OCI-LY1 (cell line): Measurements from ENCODE around the gene MYO18A.

ENCODE experiments used
- EZH2 ChIP-seq: fragments of 200-600 bp; sonication (generic), shearing (Covaris generic); IDR thresholded peaks from 2 replicates; pipeline ENCODE4 v1.8.0; 2017; ENCODE audit warnings: borderline replicate concordance, mixed run types, mild to moderate bottlenecking, antibody characterized with exemption, low read length, moderate library complexity, mixed read lengths
- TF ChIP-seq, protein P1 (sequence below): fragments of 200-600 bp; sonication (generic), shearing (Covaris generic); IDR thresholded peaks from 2 replicates; pipeline ENCODE4 v1.5.1; 2017; ENCODE audit warnings: mild to moderate bottlenecking, antibody characterized with exemption, low read length, moderate library complexity, mixed read lengths

DNA sequence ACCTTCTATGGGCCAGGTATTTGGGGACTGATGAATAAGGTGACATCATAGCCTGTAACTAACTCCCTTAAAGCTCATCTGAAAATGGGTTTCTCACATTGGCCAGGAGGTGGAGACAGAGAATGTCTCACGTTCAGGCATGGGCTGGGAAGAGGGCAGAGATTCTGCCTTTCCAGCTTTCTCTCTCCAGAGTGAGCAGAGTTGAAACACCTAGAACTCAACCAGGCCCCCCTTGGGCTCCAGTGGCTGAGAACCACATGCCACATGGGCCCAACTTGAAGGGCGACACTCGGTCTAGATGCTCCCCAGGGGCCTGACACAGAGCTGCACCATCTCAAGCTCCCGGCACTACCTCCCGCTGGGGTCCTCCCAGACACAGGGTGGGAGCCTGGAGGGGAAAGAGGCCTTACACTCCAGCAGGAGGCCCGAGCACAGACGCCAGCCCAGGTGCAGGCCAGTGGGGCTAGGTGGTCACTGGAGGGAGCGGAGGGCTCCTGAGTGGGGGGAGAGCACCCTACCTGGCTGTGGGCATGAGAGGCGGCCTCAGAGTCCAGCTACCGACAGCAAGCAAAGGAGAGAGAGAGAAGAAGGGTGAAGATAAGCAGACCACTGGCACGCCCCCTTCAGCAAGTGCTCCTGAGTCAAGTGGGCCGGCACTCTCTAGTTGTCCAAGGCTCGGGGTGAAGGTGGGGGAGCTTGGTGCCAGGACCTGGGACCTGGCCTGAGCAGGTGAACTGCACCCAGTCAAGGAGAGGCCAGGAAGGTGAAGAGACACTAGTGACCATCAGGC lies 55.9 kb downstream of the MYO18A start:
- TF ChIP-seq, protein P1, sequence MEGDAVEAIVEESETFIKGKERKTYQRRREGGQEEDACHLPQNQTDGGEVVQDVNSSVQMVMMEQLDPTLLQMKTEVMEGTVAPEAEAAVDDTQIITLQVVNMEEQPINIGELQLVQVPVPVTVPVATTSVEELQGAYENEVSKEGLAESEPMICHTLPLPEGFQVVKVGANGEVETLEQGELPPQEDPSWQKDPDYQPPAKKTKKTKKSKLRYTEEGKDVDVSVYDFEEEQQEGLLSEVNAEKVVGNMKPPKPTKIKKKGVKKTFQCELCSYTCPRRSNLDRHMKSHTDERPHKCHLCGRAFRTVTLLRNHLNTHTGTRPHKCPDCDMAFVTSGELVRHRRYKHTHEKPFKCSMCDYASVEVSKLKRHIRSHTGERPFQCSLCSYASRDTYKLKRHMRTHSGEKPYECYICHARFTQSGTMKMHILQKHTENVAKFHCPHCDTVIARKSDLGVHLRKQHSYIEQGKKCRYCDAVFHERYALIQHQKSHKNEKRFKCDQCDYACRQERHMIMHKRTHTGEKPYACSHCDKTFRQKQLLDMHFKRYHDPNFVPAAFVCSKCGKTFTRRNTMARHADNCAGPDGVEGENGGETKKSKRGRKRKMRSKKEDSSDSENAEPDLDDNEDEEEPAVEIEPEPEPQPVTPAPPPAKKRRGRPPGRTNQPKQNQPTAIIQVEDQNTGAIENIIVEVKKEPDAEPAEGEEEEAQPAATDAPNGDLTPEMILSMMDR: peak; percentile 81
- TF ChIP-seq EZH2: no peak
